Tibial nerve (tissue), 4 donors: Measurements from ENCODE around the gene MRPL36. TPM values are rescaled to one million over a fixed set of nuclear protein-coding genes. Genes with fewer than 3 reads are reported as not detected.
A peak's percentile ranks its signal among the peaks of the same experiment; 100 is the strongest.
"Not testable (repeated sequence)": the region's sequence is repeated elsewhere in the genome, so short reads cannot be mapped to it uniquely, and the experiment has no call there.

Experiments
- DNase-seq, 2 donors: peaks; one replicate each; pipeline ENCODE4 v3.0.0-alpha.2; 2019; ENCODE audit warnings: low spot score in 2 of 2
- H3K27ac ChIP-seq, 4 donors: fragments of 200-600 bp; sonication (generic) in 3 of 4; one replicate each; pipeline ENCODE4 v1.5.1; 2017 to 2019; ENCODE audit warnings: mild to moderate bottlenecking in 1 of 4
- H3K27me3 ChIP-seq, 2 donors: fragments of 200-600 bp; sonication (generic) in 1 of 2; one replicate each; pipeline versions ENCODE4 v1.5.1 to v1.6.0; 2017 to 2019
- H3K36me3 ChIP-seq, 3 donors: fragments of 200-600 bp; sonication (generic); one replicate each; pipeline ENCODE4 v1.5.1; 2018 to 2019
- H3K4me1 ChIP-seq, 4 donors: fragments of 200-600 bp; sonication (generic) in 3 of 4; one replicate each; pipeline ENCODE4 v1.5.1; 2017 to 2019
- H3K4me3 ChIP-seq, 4 donors: fragments of 200-600 bp; sonication (generic) in 3 of 4; one replicate each; pipeline ENCODE4 v1.5.1; 2017 to 2019; ENCODE audit warnings: mild to moderate bottlenecking in 1 of 4, moderate library complexity in 1 of 4
- H3K9me3 ChIP-seq, 4 donors: fragments of 200-600 bp; sonication (generic) in 3 of 4; one replicate each; pipeline ENCODE4 v1.5.1; 2017 to 2019
- EP300 ChIP-seq, 2 donors: sonication (generic); formaldehyde crosslinking; IDR thresholded peaks; one replicate each; pipeline ENCODE4 v1.6.1; 2017; ENCODE audit warnings: antibody characterized with exemption in 2 of 2, mild to moderate bottlenecking in 1 of 2
- POLR2A ChIP-seq, 2 donors: fragments of 450-650 bp; IDR thresholded peaks; one replicate each; pipeline ENCODE4 v1.6.1; 2017; ENCODE audit warnings: antibody characterized with exemption in 2 of 2, mild to moderate bottlenecking in 2 of 2, moderate library complexity in 2 of 2
- WGBS, 2 donors: methylation state at CpG; one replicate each; pipeline ENCODE4 v1.1.5; 2018; 5-methylcytosine and 5-hydroxymethylcytosine counted together
- total RNA-seq, 4 donors: library from RNA; depleted of rRNA; stranded (reverse); fragments of >200 nt; gene quantifications; one replicate each; pipeline ENCODE4 v1.1.0, GENCODE V29; 2016
- TF ChIP-seq, protein P1 (sequence below), 5 experiments: fragments of 200-600 bp in 3 of 5; fragments of 450-650 bp in 2 of 5; sonication (generic) in 3 of 5; IDR thresholded peaks; one replicate each; pipeline ENCODE4 v1.5.1; 2016 to 2019; ENCODE audit warnings: antibody characterized with exemption in 5 of 5, mild to moderate bottlenecking in 3 of 5, moderate library complexity in 2 of 5

Gene MRPL36
- total RNA-seq, 4 donors from 2014 or later = 18.2 to 54.0 (median 27.8) TPM

- 16 to 19% methylated on average over 10 of the region's 10 CpGs for WGBS, 2 donors
- H3K36me3 ChIP-seq = peaks cover 0 to 6% (median 0%) of the 10 kb centered on the region in 3 donors
- no peak for DNase-seq
- no peak overlapping the region for H3K4me3 ChIP-seq
- H3K4me1 ChIP-seq = peaks cover 0 to 16% (median 2%) of the 10 kb centered on the region in 4 donors
- H3K27ac ChIP-seq = peak overlapping the region in 1 of 4 donors; percentile 55
- no peak for TF ChIP-seq POLR2A (IDR thresholded peaks at IDR 0.05)
- TF ChIP-seq, protein P1, sequence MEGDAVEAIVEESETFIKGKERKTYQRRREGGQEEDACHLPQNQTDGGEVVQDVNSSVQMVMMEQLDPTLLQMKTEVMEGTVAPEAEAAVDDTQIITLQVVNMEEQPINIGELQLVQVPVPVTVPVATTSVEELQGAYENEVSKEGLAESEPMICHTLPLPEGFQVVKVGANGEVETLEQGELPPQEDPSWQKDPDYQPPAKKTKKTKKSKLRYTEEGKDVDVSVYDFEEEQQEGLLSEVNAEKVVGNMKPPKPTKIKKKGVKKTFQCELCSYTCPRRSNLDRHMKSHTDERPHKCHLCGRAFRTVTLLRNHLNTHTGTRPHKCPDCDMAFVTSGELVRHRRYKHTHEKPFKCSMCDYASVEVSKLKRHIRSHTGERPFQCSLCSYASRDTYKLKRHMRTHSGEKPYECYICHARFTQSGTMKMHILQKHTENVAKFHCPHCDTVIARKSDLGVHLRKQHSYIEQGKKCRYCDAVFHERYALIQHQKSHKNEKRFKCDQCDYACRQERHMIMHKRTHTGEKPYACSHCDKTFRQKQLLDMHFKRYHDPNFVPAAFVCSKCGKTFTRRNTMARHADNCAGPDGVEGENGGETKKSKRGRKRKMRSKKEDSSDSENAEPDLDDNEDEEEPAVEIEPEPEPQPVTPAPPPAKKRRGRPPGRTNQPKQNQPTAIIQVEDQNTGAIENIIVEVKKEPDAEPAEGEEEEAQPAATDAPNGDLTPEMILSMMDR (IDR thresholded peaks at IDR 0.05) = no peak
- no peak for TF ChIP-seq EP300 (IDR thresholded peaks at IDR 0.05)
- H3K9me3 ChIP-seq = no peaks in the 10 kb centered on the region
- H3K27me3 ChIP-seq = no peaks in the 10 kb centered on the region
Observed at GRCh38 chr5:1789834-1790471, 9.7 kb downstream of the MRPL36 start.

GRCh38 chr5:1789438-1789833 lies 10.2 kb downstream of the MRPL36 start:
- H3K36me3 ChIP-seq, H3K9me3 ChIP-seq, H3K4me3 ChIP-seq, DNase-seq, H3K27me3 ChIP-seq: not testable (repeated sequence)
- H3K4me1 ChIP-seq = peaks cover 0 to 16% (median 2%) of the 10 kb centered on the region in 4 donors
- WGBS, 2 donors = 82 to 86% methylated on average over 3 of the region's 3 CpGs
- H3K27ac ChIP-seq = peak overlapping the region in 1 of 4 donors; percentile 55

DNA sequence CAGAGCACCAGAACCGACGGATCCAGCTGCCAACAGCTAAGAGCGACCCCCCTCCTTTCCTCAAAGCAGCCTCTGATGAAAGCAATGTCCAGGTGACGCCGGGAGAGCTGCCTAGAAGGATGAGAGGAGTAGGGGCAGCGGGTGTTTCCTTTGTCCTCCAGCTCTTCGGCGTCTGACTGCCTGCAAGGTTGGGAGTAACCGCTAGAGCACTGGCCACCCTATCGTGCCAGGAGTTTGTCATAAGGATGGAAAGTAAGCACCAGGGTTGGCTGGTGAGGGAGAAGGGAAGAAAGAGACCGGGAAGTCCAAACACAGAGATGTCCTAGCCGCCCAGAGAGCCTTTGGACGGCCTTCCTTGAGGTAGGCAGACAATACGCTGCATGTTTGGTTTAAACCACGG lies 10.8 kb downstream of the MRPL36 start:
- Histone ChIP-seq H3K27me3 (no peaks in the 10 kb centered on the region), H3K27ac (no peak overlapping the region), H3K4me3 (no peak overlapping the region), H3K36me3 (no peaks in the 10 kb centered on the region), H3K4me1 (peaks cover 0 to 16% (median 2%) of the 10 kb centered on the region in 4 donors), H3K9me3 (no peaks in the 10 kb centered on the region)
- TF ChIP-seq POLR2A (IDR thresholded peaks at IDR 0.05) = no peak
- TF ChIP-seq EP300 (IDR thresholded peaks at IDR 0.05) = no peak
- TF ChIP-seq, protein P1 (IDR thresholded peaks at IDR 0.05) = no peak
- 87 to 90% methylated on average over 15 of the region's 15 CpGs for WGBS, 2 donors
- DNase-seq = no peak

- TF ChIP-seq POLR2A (IDR thresholded peaks at IDR 0.05) = no peak
- no peak overlapping the region for H3K4me3 ChIP-seq
Observed at GRCh38 chr5:1788200-1788599, 11.4 kb downstream of the MRPL36 start.

GRCh38 chr5:1787472-1788047 lies 12.1 kb downstream of the MRPL36 start:
- Histone ChIP-seq H3K9me3 (no peaks in the 10 kb centered on the region), H3K27me3 (no peaks in the 10 kb centered on the region), H3K27ac (no peak overlapping the region), H3K36me3 (no peaks in the 10 kb centered on the region), H3K4me1 (peaks cover 0 to 16% (median 2%) of the 10 kb centered on the region in 4 donors), H3K4me3 (no peak overlapping the region)
- no peak for DNase-seq
- TF ChIP-seq, protein P1 (IDR thresholded peaks at IDR 0.05) = no peak
- TF ChIP-seq EP300 (IDR thresholded peaks at IDR 0.05) (no peak), POLR2A (IDR thresholded peaks at IDR 0.05) (no peak)
- 79 to 84% methylated on average over 11 to 12 of the region's 12 CpGs for WGBS, 2 donors

More at GRCh38 chr5:1788200-1788599, 11.4 kb downstream of the MRPL36 start:
- no peak for DNase-seq
- Histone ChIP-seq H3K9me3 (no peaks in the 10 kb centered on the region), H3K27ac (no peak overlapping the region), H3K4me1 (peaks cover 0 to 16% (median 2%) of the 10 kb centered on the region in 4 donors), H3K36me3 (no peaks in the 10 kb centered on the region), H3K27me3 (no peaks in the 10 kb centered on the region)
- 91% methylated on average over 7 of the region's 7 CpGs for WGBS, 2 donors
